HEK293T (cell line): ENCODE measurements around the gene LGI4.

Experiments
- CTCF ChIA-PET: fragments of 350-600 bp; formaldehyde crosslinking; extraction: SDS; loops from one replicate; lab custom pipeline; 2021; ENCODE audit warnings: antibody characterized with exemption, inconsistent platforms; lab: Yijun Ruan, JAX
- POLR2A ChIA-PET: fragments of 350-600 bp; formaldehyde crosslinking; extraction: SDS; loops from one replicate; lab custom pipeline; 2020; ENCODE audit warnings: antibody characterized with exemption, inconsistent platforms; lab: Yijun Ruan, JAX
- DNase-seq: peaks from one replicate; pipeline ENCODE4 v3.0.0; 2012; ENCODE audit warnings: mixed read lengths; ENCODE audit errors: extremely low spot score
- ARNT ChIP-seq: fragments of 450-650 bp; IDR thresholded peaks from 2 replicates; pipeline ENCODE4 v1.6.1; 2017; ENCODE audit warnings: mild to moderate bottlenecking
- BHLHE40 ChIP-seq: fragments of 450-650 bp; IDR thresholded peaks from 2 replicates; pipeline ENCODE4 v1.6.1; 2016; ENCODE audit warnings: mild to moderate bottlenecking, moderate library complexity, borderline replicate concordance
- CTBP1 ChIP-seq: fragments of 450-650 bp; IDR thresholded peaks from 2 replicates; pipeline ENCODE4 v1.6.1; 2016; ENCODE audit warnings: borderline replicate concordance
- ELF4 ChIP-seq: fragments of 450-650 bp; IDR thresholded peaks from 2 replicates; pipeline ENCODE4 v1.6.1; 2017; ENCODE audit warnings: antibody characterized with exemption
- FOXA1 ChIP-seq: fragments of 450-650 bp; IDR thresholded peaks from 2 replicates; pipeline ENCODE4 v1.6.1; 2016; ENCODE audit warnings: mild to moderate bottlenecking
- FOXK2 ChIP-seq: fragments of 450-650 bp; IDR thresholded peaks from 2 replicates; pipeline ENCODE4 v1.6.1; 2016; ENCODE audit warnings: mild to moderate bottlenecking
- FOXM1 ChIP-seq: fragments of 450-650 bp; IDR thresholded peaks from 2 replicates; pipeline ENCODE4 v1.6.1; 2017; ENCODE audit warnings: mild to moderate bottlenecking, borderline replicate concordance
- HDGF ChIP-seq: fragments of 450-650 bp; IDR thresholded peaks from 2 replicates; pipeline ENCODE4 v1.6.1; 2017; ENCODE audit warnings: antibody characterized with exemption, borderline replicate concordance
- L3MBTL2 ChIP-seq: fragments of 450-650 bp; conservative IDR thresholded peaks from 2 replicates; pipeline ENCODE4 v1.6.1; 2016; ENCODE audit warnings: mild to moderate bottlenecking
- LEF1 ChIP-seq: fragments of 450-650 bp; IDR thresholded peaks from 2 replicates; pipeline ENCODE4 v1.6.1; 2017; ENCODE audit warnings: mild to moderate bottlenecking, borderline replicate concordance
- NFRKB ChIP-seq: fragments of 450-650 bp; IDR thresholded peaks from 2 replicates; pipeline ENCODE4 v1.6.1; 2016; ENCODE audit warnings: mild to moderate bottlenecking, moderate library complexity
- SP1 ChIP-seq: fragments of 450-650 bp; IDR thresholded peaks from 2 replicates; pipeline ENCODE4 v1.6.1; 2017
- SUZ12 ChIP-seq: fragments of 450-650 bp; IDR thresholded peaks from 2 replicates; pipeline ENCODE4 v1.6.1; 2016; ENCODE audit warnings: mild to moderate bottlenecking
- TARDBP ChIP-seq: fragments of 450-650 bp; IDR thresholded peaks from 2 replicates; pipeline ENCODE4 v1.6.1; 2016
- ZNF384 ChIP-seq: fragments of 450-650 bp; IDR thresholded peaks from 2 replicates; pipeline ENCODE4 v1.6.1; 2016
- TF ChIP-seq, protein P1 (sequence below): fragments of 450-650 bp; IDR thresholded peaks from 2 replicates; pipeline ENCODE4 v1.6.1; 2016

LGI4 gene

DNA sequence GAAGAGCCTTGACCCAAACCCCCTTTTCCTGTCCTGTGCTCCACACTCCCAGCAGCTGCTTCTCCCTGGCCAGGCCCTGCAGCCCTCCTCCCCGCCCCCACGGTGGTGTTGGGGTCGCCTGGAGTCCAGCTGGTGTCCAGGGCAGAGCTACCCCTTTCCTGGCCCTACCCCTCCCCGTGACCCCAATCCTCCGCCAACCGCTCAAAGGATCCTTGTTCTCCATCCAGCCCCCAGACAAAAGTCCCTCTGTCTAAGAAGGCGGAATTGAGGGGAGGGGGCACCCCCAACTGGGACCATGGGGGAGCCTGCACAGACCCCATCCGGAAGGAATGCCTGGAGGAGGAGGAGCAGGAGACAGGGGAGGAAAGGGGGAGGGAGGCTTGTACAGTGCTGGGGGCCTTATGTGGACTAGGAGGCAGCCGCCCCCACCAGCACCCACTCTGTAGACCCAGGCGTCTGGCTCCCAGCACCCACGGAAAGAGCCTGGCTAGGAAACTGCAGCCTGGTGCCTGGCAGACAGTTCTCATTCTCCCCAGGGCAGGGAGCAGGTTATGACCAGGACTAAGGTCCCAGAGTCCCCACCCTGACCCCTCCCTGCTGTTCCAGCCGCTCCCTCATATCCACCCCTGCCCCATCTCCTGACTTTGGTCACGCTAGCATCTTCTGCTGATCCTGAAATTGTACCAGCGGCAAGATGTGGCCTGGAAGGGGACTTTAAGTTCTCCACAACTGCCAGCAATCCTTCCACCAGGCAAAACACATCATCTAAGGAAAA lies 19.5 kb downstream of the LGI4 start, which contains the start of gene FXYD3:
FXYD3 (plus strand) TSS at position 647 of the 775 bp plus-strand sequence. CDS start 3,554 bp downstream, outside the sequence.
- ChIA-PET POLR2A (interaction anchor here (1.0 kb wide), 1 partner anchor 21 kb away, joined by 5 read pairs; no protein-coding TSS in a partner anchor), CTCF (interaction anchor here (0.7 to 1.0 kb wide), 2 partner anchors 10 to 15 kb away, joined by 3 to 5 read pairs; no protein-coding TSS in a partner anchor)
- TF ChIP-seq, protein P1, sequence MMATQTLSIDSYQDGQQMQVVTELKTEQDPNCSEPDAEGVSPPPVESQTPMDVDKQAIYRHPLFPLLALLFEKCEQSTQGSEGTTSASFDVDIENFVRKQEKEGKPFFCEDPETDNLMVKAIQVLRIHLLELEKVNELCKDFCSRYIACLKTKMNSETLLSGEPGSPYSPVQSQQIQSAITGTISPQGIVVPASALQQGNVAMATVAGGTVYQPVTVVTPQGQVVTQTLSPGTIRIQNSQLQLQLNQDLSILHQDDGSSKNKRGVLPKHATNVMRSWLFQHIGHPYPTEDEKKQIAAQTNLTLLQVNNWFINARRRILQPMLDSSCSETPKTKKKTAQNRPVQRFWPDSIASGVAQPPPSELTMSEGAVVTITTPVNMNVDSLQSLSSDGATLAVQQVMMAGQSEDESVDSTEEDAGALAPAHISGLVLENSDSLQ, result no peak
- no peak for TF ChIP-seq ZNF384
- TF ChIP-seq LEF1, result no peak
- no peak for TF ChIP-seq L3MBTL2
- TF ChIP-seq FOXM1, result no peak
- TF ChIP-seq FOXK2, result no peak
- TF ChIP-seq ARNT, result no peak
- no peak for TF ChIP-seq TARDBP
- no peak for TF ChIP-seq SP1
- no peak for TF ChIP-seq NFRKB
- no peak for TF ChIP-seq SUZ12
- TF ChIP-seq CTBP1, result no peak
- no peak for TF ChIP-seq ELF4
- no peak for TF ChIP-seq HDGF
- no peak for TF ChIP-seq BHLHE40
- no peak for DNase-seq

DNA sequence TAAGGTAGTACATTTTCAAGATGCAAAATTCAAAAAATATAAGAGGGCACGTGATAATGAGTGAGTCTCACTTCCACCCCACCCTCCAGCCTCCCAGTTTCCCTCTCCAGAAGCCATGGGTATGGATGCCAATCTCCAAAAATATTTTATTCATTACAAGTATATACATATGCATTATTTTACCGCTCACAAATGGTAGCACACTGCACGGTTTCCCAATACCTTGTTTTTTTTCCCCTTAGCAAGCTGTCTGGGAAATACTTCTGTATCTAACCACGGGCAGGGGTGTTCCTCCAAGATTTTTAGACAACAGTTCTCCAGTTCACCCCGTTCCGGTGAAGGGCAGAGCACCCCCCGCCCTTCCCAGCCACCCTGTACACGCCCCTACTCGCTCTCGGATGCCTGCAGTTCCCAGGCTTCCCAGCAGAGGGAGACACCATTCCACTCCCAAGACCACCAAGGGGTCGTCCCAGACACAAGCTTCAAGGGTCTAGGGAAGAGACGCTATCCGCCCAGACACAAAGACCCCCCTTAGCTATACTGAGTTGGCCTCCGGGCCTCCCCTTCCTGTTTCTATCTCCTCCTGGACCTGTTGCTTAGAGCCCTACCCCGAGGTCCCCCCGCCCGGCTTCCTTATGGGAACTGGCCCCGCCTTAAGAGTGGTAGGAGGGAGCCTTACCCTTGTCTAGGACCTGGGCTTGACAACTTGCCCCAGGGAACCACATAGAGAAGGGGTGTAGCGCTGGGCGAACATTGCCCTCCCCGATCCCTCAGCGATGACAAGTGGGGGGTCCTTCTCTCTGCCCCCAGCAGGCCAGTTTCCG lies 20.3 kb downstream of the LGI4 start:
- POLR2A ChIA-PET, result interaction anchor here (0.6 to 1.0 kb wide), 2 partner anchors 10 to 21 kb away, joined by 3 to 5 read pairs; no protein-coding TSS in a partner anchor
- CTCF ChIA-PET, result interaction anchor here (0.7 to 1.0 kb wide), 2 partner anchors 10 to 14 kb away, joined by 3 to 5 read pairs; no protein-coding TSS in a partner anchor
- DNase-seq, result peak; percentile 85
- TF ChIP-seq LEF1 (no peak), FOXK2 (no peak), NFRKB (no peak), ARNT (no peak), L3MBTL2 (no peak), SP1 (no peak), ELF4 (no peak), SUZ12 (no peak), CTBP1 (no peak), FOXM1 (no peak), HDGF (no peak), TARDBP (no peak), ZNF384 (no peak), BHLHE40 (no peak)
- TF ChIP-seq, protein P1, result no peak

DNA sequence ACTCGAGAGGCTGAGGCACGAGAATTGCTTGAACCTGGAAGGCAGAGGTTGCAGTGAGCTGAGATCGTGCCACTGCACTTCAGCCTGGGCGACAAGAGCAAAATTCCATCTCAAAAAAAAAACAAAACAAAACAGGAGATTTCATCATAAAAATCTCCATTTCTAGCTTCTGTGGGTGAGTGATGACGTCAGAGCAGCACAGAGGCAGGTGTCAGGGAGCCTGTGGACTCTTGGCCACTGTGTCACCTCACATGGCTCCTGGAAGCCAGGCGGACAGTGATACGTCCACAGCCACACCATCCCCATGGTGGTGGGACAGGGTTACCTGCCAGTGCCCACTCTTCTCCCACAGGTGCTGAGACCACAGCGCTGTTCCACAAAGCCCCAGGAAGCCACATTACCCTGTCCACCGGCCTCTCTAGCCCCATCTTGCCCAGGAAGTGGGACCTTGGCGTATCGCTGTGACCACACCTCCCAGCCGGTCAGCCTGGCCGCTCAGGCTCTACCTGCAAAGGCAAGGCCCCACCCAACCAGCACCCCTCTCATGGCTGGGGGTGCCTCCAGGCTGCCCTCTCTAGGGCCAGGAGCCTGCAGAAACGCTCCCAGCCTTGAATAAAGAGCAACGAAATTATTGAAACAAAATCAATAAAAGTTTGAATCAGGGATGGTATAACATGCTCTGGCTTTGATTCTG lies 21.7 kb downstream of the LGI4 start:
- no peak for DNase-seq
- POLR2A ChIA-PET, result no interaction called here
- CTCF ChIA-PET, result no interaction called here
- TF ChIP-seq TARDBP (no peak), FOXM1 (no peak), LEF1 (no peak), CTBP1 (no peak), HDGF (no peak), FOXA1 (no peak), NFRKB (no peak)

DNA sequence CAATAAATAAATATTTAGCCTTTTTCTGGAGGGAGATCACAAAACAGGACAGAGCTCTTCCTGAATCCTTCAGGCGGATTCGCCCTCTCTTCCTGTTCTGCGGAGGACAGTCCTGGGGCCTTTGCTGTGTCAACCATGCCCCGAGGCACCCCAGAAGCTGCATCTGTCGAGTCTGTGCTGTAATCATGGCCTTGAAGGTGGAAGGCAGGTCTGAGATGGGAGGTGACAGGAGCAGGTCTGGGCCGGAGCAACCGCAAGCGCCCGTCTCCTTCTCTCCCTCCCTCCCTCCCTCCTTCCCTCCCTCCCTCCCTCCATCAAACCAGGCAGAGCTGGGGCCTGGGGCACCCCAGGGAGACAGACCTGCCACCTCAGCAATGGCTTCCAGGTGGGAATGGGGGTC lies 23.9 kb downstream of the LGI4 start:
- TF ChIP-seq FOXM1 (no peak), SP1 (no peak), HDGF (no peak), FOXK2 (no peak), ZNF384 (no peak), ELF4 (no peak), ARNT (no peak), BHLHE40 (no peak), CTBP1 (no peak), L3MBTL2 (no peak), FOXA1 (no peak), NFRKB (no peak)
- TF ChIP-seq, protein P1, result no peak
- DNase-seq, result no peak
- CTCF ChIA-PET, result no interaction called here
- POLR2A ChIA-PET, result interaction anchor here (0.8 kb wide), 1 partner anchor 14 kb away, joined by 8 read pairs; no protein-coding TSS in a partner anchor
